ENCODE data around the gene ELF3. TPM values are rescaled to one million over a fixed set of nuclear protein-coding genes. Genes with fewer than 3 reads are reported as not detected.
A peak's percentile ranks its signal among the peaks of the same experiment; 100 is the strongest.

Gene ELF3
- total and polyA plus RNA-seq, 2 of the 8 experiments (the other 6 are each of a cell fraction or from before 2014, with no cell fraction given): 17.3 to 25.0 TPM

- WGBS, 2 experiments (ENCODE audit: extremely low coverage in 1 of 2, insufficient coverage in 1 of 2, insufficient read length in 1 of 2, insufficient replicate concordance in 2 of 2, low coverage in 1 of 2, low lambda C conversion rate in 2 of 2, missing lambda C conversion rate in 1 of 2): 27% methylated on average over 8 of the region's 11 CpGs; no CpG with 5 or more reads in 1 of the 2 experiments
- Histone ChIP-seq H2BK5ac (ENCODE audit: low read depth, low read length) (peak overlapping the region; percentile 98), H3K79me1 (ENCODE audit: low read depth, low read length) (peaks cover 5% of the 10 kb centered on the region), H4K5ac (ENCODE audit: insufficient read length, low read depth, low read length) (peak overlapping the region; percentile 97), H3K4me3 (ENCODE audit: extremely low read depth in 1 of 4, insufficient read depth in 2 of 4, low read depth in 3 of 4, low read length in 4 of 4) (peak overlapping the region; percentile 19 to 48 (median 24); a peak in 7 of 8 replicates), H3K27me3 (replicated peaks in 1 of 4; ENCODE audit: control insufficient read depth in 3 of 4, extremely low read depth in 1 of 4, insufficient read depth in 3 of 4, low read length in 3 of 4) (no peaks in the 10 kb centered on the region), H3K79me2 (ENCODE audit: control insufficient read depth in 1 of 2, insufficient read depth in 2 of 2, low read length in 2 of 2) (peaks cover 0 to 13% of the 10 kb centered on the region in 2 experiments; a peak in 1 of 4 replicates), H4K91ac (replicated peaks; ENCODE audit: insufficient read length, low read length) (peak overlapping the region; percentile 99), H3K23ac (ENCODE audit: insufficient read length) (no peak overlapping the region), H3K36me3 (ENCODE audit: control insufficient read depth in 2 of 4, insufficient read depth in 4 of 4, low read length in 3 of 4) (peaks cover 14 to 36% (median 19%) of the 10 kb centered on the region in 4 experiments; a peak in 7 of 8 replicates), H2BK120ac (replicated peaks; ENCODE audit: low read depth, low read length) (peak overlapping the region; percentile 98), H3K9ac (replicated peaks in 1 of 4; ENCODE audit: extremely low read depth in 1 of 4, low read depth in 3 of 4, low read length in 3 of 4) (peak overlapping the region in 2 of 4 experiments; percentile 25 to 35; a peak in 3 of 7 replicates), H3K4me2 (ENCODE audit: insufficient read depth in 1 of 2, low read depth in 2 of 2, low read length in 2 of 2) (peak overlapping the region; percentile 67 to 88), H2AFZ (ENCODE audit: low read length) (no peak overlapping the region), H2BK12ac (ENCODE audit: low read depth, low read length) (peak overlapping the region; percentile 91), H2BK20ac (ENCODE audit: low read length) (peak overlapping the region; percentile 94), H2AK5ac (ENCODE audit: low read depth, low read length) (peak overlapping the region; percentile 58; the same call in 1 of the 2 replicates), H4K8ac (ENCODE audit: extremely low read depth, insufficient read depth, low read length) (no peak overlapping the region; the same call in none of the 2 replicates), H3K23me2 (ENCODE audit: low read depth, low read length) (peaks cover 9% of the 10 kb centered on the region), H3K56ac (replicated peaks; ENCODE audit: insufficient read length, low read depth, low read length) (no peak overlapping the region), H3K4me1 (replicated peaks in 1 of 4; ENCODE audit: control insufficient read depth in 3 of 4, insufficient read depth in 4 of 4, low read length in 3 of 4) (peaks cover 12 to 39% (median 31%) of the 10 kb centered on the region in 4 experiments), H2BK15ac (ENCODE audit: low read length) (peak overlapping the region; percentile 97; the same call in 1 of the 2 replicates), H3K18ac (ENCODE audit: extremely low read depth, low read length) (peak overlapping the region; percentile 85), H3K27ac (ENCODE audit: low read depth, low read length) (peak overlapping the region; percentile 85), H3K4ac (replicated peaks; ENCODE audit: insufficient read length, low read depth, low read length) (peak overlapping the region; percentile 71), H3K14ac (ENCODE audit: insufficient read length) (no peak overlapping the region), H3K9me3 (ENCODE audit: insufficient read depth in 2 of 2, low read depth in 1 of 2, low read length in 1 of 2) (no peaks in the 10 kb centered on the region), H4K20me1 (replicated peaks in 1 of 2; ENCODE audit: control insufficient read depth in 1 of 2, insufficient read depth in 2 of 2, low read length in 2 of 2) (peaks cover 2 to 3% of the 10 kb centered on the region in 2 experiments)
- DNase-seq (ENCODE audit: low read depth in 1 of 2, low spot score in 2 of 2) (peak; percentile 82), FAIRE-seq (no peak)
- ChIA-PET POLR2A (ENCODE audit: partially characterized antibody) (interaction anchor here (0.7 to 6.4 kb wide), 22 partner anchors 8 to 146 kb away, joined by 3 to 98 read pairs (median 4); partner anchors contain the start of genes GPR37L1, LMOD1, RNPEP and TIMM17A), CTCF (ENCODE audit: partially characterized antibody) (interaction anchor here (0.7 to 27.9 kb wide), 37 partner anchors 9 to 199 kb away, joined by 3 to 1014 read pairs (median 4); partner anchors contain the start of genes GPR37L1 and RNPEP)
- TF ChIP-seq SAP30 (IDR thresholded peaks at IDR 0.05; ENCODE audit: insufficient read depth, insufficient replicate concordance, low read length) (no peak), SIRT6 (IDR thresholded peaks at IDR 0.05; ENCODE audit: low read length) (no peak), SUZ12 (IDR thresholded peaks at IDR 0.05; ENCODE audit: low read length) (no peak), YY1 (IDR thresholded peaks at IDR 0.05; ENCODE audit: low read depth, low read length) (peak; percentile 75; the same call in 1 of the 2 replicates), RFX5 (IDR thresholded peaks at IDR 0.05; ENCODE audit: borderline replicate concordance, low read depth, low read length) (no peak), CBX8 (IDR thresholded peaks at IDR 0.05; ENCODE audit: borderline replicate concordance, low read depth, low read length) (no peak), POLR2AphosphoS5 (IDR thresholded peaks at IDR 0.05; ENCODE audit: low read depth, low read length) (no peak), EGR1 (IDR thresholded peaks at IDR 0.05; ENCODE audit: borderline replicate concordance, low read depth, low read length) (peak; percentile 81; the same call in 1 of the 2 replicates), SP1 (IDR thresholded peaks at IDR 0.05; ENCODE audit: low read depth, low read length) (peak; percentile 94), SIN3A (conservative IDR thresholded peaks at IDR 0.05 in 1 of 2, IDR thresholded peaks at IDR 0.05 in 1 of 2; ENCODE audit: low read depth in 1 of 2, low read length in 2 of 2) (peak in 1 of 2 experiments; percentile 71; a peak in 1 of 4 replicates)
- TF ChIP-seq, protein P1, sequence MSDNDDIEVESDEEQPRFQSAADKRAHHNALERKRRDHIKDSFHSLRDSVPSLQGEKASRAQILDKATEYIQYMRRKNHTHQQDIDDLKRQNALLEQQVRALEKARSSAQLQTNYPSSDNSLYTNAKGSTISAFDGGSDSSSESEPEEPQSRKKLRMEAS (IDR thresholded peaks at IDR 0.05): peak; percentile 82
Observed at GRCh38 chr1:202007805-202008489, 2.4 kb upstream of the ELF3 start.
